Stimulated activated naive B cell treated with anti-CD40 and anti-IgM and Interleukin-4, amounts not matched to agents 10 μg/mL and 1 μg/mL and 100 μg/mL, for 72 hours (primary cell): ENCODE results near the gene TBC1D10B.

Experiments used
- ATAC-seq, 2 donors: fragments of 150-1000 bp; cut with Tn5 transposase; replicated peaks; 2 replicates each; pipeline ENCODE4 v1.10.0; 2021; ENCODE audit warnings: moderate library complexity in 1 of 2
- DNase-seq: peaks from one replicate; pipeline ENCODE4 v3.0.0; 2021
- H3K27ac Mint-ChIP-seq: one replicate; pipeline ENCODE4 v1.8.0; 2022; ENCODE audit warnings: mild to moderate bottlenecking, mixed read lengths
- H3K27me3 Mint-ChIP-seq, 2 donors: one replicate each; pipeline ENCODE4 v1.8.0; 2022; ENCODE audit warnings: mixed read lengths in 2 of 2
- H3K36me3 Mint-ChIP-seq, 2 donors: one replicate each; pipeline ENCODE4 v1.8.0; 2022; ENCODE audit warnings: mixed read lengths in 2 of 2, mild to moderate bottlenecking in 1 of 2
- H3K4me1 Mint-ChIP-seq, 2 donors: one replicate each; pipeline ENCODE4 v1.8.0; 2022; ENCODE audit warnings: mixed read lengths in 2 of 2, mild to moderate bottlenecking in 1 of 2
- H3K4me3 Mint-ChIP-seq, 2 donors: one replicate each; pipeline ENCODE4 v1.8.0; 2022; ENCODE audit warnings: mild to moderate bottlenecking in 2 of 2, mixed read lengths in 2 of 2, moderate library complexity in 1 of 2
- H3K9me3 Mint-ChIP-seq, 2 donors: one replicate each; pipeline ENCODE4 v1.8.0; 2022; ENCODE audit warnings: mixed read lengths in 2 of 2, mild to moderate bottlenecking in 1 of 2

TBC1D10B gene

DNA sequence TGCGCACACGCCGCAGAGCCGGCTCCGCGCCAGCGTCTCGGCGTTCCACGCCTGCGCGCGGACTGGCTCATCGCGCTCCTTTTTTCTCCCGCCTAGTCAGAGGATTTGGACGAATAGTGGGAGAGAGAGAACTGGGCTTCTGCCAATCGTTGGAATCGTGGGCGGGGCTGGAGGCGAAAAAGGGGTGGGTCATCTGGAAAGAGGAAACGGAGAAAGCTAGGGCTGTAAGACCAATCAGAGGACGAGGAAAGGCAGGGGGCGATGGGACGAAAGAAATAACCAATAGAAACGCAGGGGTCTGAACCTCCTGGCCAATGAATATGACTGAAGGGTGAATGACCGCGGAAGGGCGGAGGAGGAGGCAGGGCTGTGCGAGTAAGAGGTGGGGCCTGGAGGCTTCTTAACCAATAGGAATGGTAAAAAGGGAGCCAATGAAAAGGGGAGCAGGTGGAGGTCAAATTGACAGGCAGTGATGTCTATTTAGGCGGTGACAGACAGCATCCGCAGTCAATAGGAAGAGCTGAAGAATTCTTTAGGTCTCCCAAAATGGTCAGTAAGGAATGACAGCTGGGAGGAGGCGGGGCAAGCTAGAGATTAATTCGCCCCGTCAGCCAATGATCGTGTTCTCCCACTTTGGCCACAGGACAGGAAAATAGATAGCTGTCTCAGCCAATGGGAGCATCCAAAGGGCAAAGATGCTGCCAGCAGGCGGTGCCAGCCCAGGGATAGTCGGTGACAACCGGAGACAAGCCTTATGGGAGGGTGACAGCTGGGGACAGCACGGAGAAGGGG is at the start of gene TBC1D10B:
Gene TBC1D10B (minus strand): TSS at position 39 of the 792 bp plus-strand sequence. CDS start 311 bp downstream, outside the sequence.
- H3K27ac Mint-ChIP-seq, result peak within 1 kb of the TSS; percentile 98
- no peaks in the 10 kb centered on the region for H3K9me3 Mint-ChIP-seq
- no peaks in the 10 kb centered on the region for H3K27me3 Mint-ChIP-seq
- DNase-seq (peak; percentile 99), ATAC-seq (peak; percentile 87)
- H3K36me3 Mint-ChIP-seq, result peaks cover 8 to 28% of the 10 kb centered on the region in 2 donors
- H3K4me1 Mint-ChIP-seq, result peaks cover 36 to 44% of the 10 kb centered on the region in 2 donors
- H3K4me3 Mint-ChIP-seq, result peak within 1 kb of the TSS; percentile 92 to 96

DNA sequence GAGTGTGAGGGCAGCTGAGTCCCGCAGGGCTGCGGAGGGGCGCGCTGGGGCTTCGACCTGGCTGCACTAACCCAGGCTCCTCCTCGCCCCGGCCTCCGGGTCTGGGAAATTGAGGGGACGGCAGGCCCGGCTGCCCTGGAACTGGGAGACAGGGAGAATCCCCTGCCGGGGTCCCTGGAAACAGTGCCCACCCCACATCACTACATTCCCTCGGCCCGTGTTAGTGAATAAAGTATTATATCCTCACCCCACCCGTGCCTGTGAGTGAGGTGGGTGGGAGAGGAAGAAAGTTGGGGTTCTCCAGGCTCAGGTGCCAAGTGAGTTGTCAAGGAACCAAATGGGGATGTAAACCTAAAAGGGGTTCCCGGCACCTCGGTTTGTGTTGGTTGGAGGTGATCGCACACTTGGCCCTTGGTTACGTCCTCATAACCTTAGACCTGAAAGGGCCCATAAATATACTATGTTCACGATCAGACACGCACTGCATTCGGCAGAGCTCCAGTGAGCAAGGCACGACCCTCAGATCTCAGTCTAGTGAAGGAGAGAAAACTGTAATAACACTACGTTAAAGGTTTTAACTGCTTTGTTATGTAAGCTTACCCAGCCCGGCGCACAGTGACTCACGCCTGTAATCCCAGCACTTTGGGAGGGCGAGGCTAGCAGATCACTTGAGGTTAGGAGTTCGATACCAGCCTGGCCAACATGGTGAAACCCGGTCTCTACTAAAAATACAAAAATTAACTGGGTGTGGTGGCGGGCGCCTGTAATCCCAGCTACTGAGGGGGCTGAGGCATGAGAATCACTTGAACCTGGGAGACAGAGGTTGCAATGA is 48.3 kb upstream of the TBC1D10B start:
- DNase-seq, result no peak
- peak overlapping the region; percentile 83 for H3K27ac Mint-ChIP-seq

GRCh38 chr16:30417529-30418349 is 47.4 kb upstream of the TBC1D10B start:
- H3K9me3 Mint-ChIP-seq, result no peaks in the 10 kb centered on the region
- ATAC-seq, result peak; percentile 90 to 91
- H3K4me1 Mint-ChIP-seq, result peaks cover 26 to 36% of the 10 kb centered on the region in 2 donors
- H3K36me3 Mint-ChIP-seq, result peaks cover 31 to 49% of the 10 kb centered on the region in 2 donors
- no peaks in the 10 kb centered on the region for H3K27me3 Mint-ChIP-seq
- H3K4me3 Mint-ChIP-seq, result peak overlapping the region; percentile 70 to 82
- H3K27ac Mint-ChIP-seq, result peak overlapping the region; percentile 83
- peak; percentile 86 for DNase-seq

More for the DNA sequence above, 48.3 kb upstream of the TBC1D10B start:
- H3K4me3 Mint-ChIP-seq, result peak overlapping the region; percentile 53 to 72
- H3K9me3 Mint-ChIP-seq, result no peaks in the 10 kb centered on the region
- peaks cover 24 to 34% of the 10 kb centered on the region in 2 donors for H3K4me1 Mint-ChIP-seq
- peaks cover 28 to 50% of the 10 kb centered on the region in 2 donors for H3K36me3 Mint-ChIP-seq
- no peaks in the 10 kb centered on the region for H3K27me3 Mint-ChIP-seq
- no peak for ATAC-seq

DNA sequence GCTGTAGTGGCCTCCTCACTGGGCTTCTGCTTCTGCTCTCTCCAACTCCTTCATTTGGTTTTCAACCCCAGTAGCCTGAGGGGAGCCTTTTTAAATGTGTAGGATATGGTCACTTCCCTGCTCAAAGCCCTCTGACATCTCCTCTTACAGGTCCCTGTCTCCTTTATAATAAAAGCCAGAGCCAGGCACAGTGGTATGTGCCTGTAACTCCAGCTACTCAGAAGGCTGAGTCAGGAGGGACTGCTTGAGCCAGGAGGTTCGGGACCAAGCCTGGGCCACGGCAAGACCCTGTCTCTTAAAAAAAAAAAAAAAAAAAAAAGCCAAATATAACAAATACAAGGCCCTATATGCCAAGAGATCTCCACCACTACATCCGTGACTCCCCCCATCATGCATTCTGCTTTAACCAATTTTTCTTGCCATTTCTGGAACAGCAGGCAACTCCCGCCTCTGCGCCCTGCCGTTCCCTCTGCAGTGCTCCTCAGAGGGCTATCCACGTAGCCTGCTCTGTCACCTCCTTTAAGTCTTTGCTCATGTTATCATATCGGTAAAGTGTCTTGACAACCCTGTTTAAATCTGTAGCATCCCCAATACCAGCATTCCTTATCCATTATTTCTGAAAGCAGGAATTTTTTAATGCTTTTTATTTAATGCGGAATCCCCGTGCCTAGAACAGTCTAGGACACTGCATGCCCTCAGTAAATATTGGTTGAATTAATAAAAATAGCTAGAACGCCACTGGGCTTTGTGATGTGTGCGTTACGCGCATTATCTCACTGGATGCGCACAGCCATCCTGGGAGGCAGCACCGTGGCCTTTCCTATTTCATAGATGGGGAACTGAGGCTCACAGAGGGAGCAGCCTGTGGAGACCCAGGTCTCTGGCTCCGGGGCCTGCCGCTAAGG is 46.6 kb upstream of the TBC1D10B start:
- no peaks in the 10 kb centered on the region for H3K27me3 Mint-ChIP-seq
- peaks cover 30 to 42% of the 10 kb centered on the region in 2 donors for H3K4me1 Mint-ChIP-seq
- no peaks in the 10 kb centered on the region for H3K9me3 Mint-ChIP-seq
- DNase-seq, result no peak
- H3K27ac Mint-ChIP-seq, result peak overlapping the region; percentile 37
- peak overlapping the region; percentile 41 to 82 for H3K4me3 Mint-ChIP-seq
- no peak for ATAC-seq
- peaks cover 34 to 52% of the 10 kb centered on the region in 2 donors for H3K36me3 Mint-ChIP-seq

- peaks cover 30 to 42% of the 10 kb centered on the region in 2 donors for H3K4me1 Mint-ChIP-seq
- no peaks in the 10 kb centered on the region for H3K27me3 Mint-ChIP-seq
- no peak for DNase-seq
- H3K4me3 Mint-ChIP-seq, result no peak overlapping the region
- peaks cover 30 to 48% of the 10 kb centered on the region in 2 donors for H3K36me3 Mint-ChIP-seq
- H3K9me3 Mint-ChIP-seq, result no peaks in the 10 kb centered on the region
- peak overlapping the region; percentile 45 for H3K27ac Mint-ChIP-seq
- no peak for ATAC-seq
Observed at GRCh38 chr16:30416047-30416603, 45.8 kb upstream of the TBC1D10B start.

- H3K4me3 Mint-ChIP-seq, result no peak overlapping the region
- H3K9me3 Mint-ChIP-seq, result no peaks in the 10 kb centered on the region
- no peak overlapping the region for H3K27ac Mint-ChIP-seq
- no peak for DNase-seq
- H3K36me3 Mint-ChIP-seq, result peaks cover 22 to 41% of the 10 kb centered on the region in 2 donors
- no peaks in the 10 kb centered on the region for H3K27me3 Mint-ChIP-seq
- H3K4me1 Mint-ChIP-seq, result peaks cover 28 to 49% of the 10 kb centered on the region in 2 donors
- no peak for ATAC-seq
Observed at GRCh38 chr16:30414159-30414558, 43.9 kb upstream of the TBC1D10B start.

DNA sequence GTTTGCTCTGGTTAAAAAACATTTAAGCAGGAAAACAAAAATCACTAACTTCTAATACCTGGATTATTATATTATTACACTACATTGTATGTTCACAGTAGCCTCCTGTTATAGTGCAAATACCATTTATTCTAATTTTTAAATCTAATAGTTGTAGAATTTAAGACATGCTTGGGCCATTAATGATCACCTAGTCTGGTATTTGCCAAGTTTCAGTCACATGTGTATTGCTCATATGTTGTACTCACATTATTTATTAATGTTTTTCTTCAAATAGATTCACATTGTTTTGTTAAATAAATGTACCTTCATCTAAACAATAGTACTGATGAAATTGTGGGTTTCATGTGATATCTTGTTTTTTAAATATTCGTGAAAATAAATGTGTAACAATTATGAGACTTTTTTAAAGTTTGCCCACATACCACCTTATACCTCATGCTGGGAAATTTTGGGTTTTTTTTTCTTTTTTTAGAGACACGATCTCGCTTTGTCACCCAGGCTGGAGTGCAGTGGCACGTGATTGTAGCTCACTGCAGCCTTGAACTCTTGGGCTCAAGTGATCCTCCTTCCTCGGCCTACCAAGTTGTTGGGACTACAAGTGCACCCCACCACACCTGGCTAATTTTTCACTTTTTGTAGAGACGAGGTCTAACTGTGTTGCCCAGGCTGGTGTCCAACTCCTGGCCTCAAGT is 43.0 kb upstream of the TBC1D10B start:
- H3K4me1 Mint-ChIP-seq, result peaks cover 35 to 49% of the 10 kb centered on the region in 2 donors
- no peak overlapping the region for H3K27ac Mint-ChIP-seq
- ATAC-seq (no peak), DNase-seq (no peak)
- H3K27me3 Mint-ChIP-seq, result no peaks in the 10 kb centered on the region
- H3K36me3 Mint-ChIP-seq, result peaks cover 20 to 36% of the 10 kb centered on the region in 2 donors
- no peak overlapping the region for H3K4me3 Mint-ChIP-seq
- no peaks in the 10 kb centered on the region for H3K9me3 Mint-ChIP-seq

DNA sequence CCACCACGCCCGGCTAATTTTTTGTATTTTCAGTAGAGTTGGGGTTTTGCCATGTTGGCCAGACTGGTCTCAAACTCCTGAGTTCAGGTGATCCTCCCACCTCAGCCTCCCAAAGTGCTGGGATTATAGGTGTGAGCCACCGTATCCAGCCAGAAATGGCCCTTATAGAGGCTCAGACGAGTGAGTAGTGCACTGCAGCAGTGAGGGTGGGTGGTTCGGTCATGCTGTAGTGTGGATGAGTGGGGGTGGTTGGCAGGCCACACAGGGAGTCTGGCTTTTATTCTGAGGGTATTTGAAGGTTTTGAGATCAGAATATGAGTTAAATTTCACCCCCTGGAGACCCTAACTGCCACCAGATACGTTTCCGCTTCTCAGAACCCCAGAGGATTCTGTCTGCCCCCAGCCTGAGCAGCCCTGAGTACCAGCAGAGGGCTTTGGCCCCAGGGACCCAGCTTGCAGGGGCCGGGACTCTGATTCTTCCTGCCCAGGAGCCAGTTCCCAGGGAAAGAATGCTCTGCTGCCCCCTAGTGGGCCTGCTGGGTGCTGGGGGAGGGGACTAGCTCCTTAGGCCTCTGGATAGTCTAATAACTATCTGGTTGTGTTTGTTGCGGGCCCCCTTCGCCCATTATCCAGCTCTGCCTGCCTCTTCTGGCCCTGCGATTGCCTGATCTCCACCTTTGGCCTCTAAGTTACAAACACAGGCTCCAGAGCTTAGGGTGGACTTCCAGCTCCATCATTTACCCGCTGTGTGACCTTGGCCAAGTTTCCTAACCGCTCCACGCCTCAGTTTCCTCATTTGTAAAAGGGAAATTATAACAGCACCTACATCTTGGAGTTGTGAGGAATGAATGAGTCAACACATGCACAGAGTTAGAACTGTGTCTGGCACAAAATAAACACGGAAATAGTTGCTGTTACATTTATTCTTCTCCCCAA is 39.1 kb upstream of the TBC1D10B start:
- Mint-ChIP-seq H3K27ac (peak overlapping the region; percentile 80), H3K27me3 (no peaks in the 10 kb centered on the region), H3K9me3 (no peaks in the 10 kb centered on the region), H3K4me3 (peak overlapping the region; percentile 39 to 91), H3K36me3 (peaks cover 16 to 18% of the 10 kb centered on the region in 2 donors), H3K4me1 (peaks cover 32 to 36% of the 10 kb centered on the region in 2 donors)
- DNase-seq (peak; percentile 83), ATAC-seq (peak; percentile 64 to 65)

GRCh38 chr16:30407804-30408534 is 37.7 kb upstream of the TBC1D10B start:
- H3K9me3 Mint-ChIP-seq, result no peaks in the 10 kb centered on the region
- peaks cover 10 to 12% of the 10 kb centered on the region in 2 donors for H3K36me3 Mint-ChIP-seq
- ATAC-seq (no peak), DNase-seq (no peak)
- H3K27me3 Mint-ChIP-seq, result no peaks in the 10 kb centered on the region
- peaks cover 28 to 35% of the 10 kb centered on the region in 2 donors for H3K4me1 Mint-ChIP-seq
- peak overlapping the region; percentile 91 to 99 for H3K4me3 Mint-ChIP-seq
- H3K27ac Mint-ChIP-seq, result peak overlapping the region; percentile 94

GRCh38 chr16:30407102-30407803 is 37.0 kb upstream of the TBC1D10B start, which contains the start of gene ZNF771:
Gene ZNF771 (plus strand): TSS chr16:30407606. CDS start chr16:30408054, 448 bp downstream.
- Mint-ChIP-seq H3K9me3 (no peaks in the 10 kb centered on the region), H3K27ac (peak within 1 kb of the TSS; percentile 98), H3K36me3 (peaks cover 10% of the 10 kb centered on the region in 2 donors), H3K4me1 (peaks cover 28 to 36% of the 10 kb centered on the region in 2 donors), H3K4me3 (peak within 1 kb of the TSS; percentile 91 to 99), H3K27me3 (no peaks in the 10 kb centered on the region)
- DNase-seq (peak; percentile 84), ATAC-seq (peak; percentile 83 to 88)
